OCI-LY3 (cell line): ENCODE results near the gene OR51A7.
"Not testable (repeated sequence)": the region's sequence is repeated elsewhere in the genome, so short reads cannot be mapped to it uniquely, and the experiment has no call there.

Experiments used
- H2AFZ ChIP-seq: fragments of 200-600, 300-600 bp; shearing (Covaris generic); 2 replicates; pipeline ENCODE4 v1.6.0; 2014; ENCODE audit warnings: antibody characterized with exemption, low read depth, low read length
- H3K27ac ChIP-seq: fragments of 200-600, 300-600 bp; sonication (generic); 2 replicates; pipeline ENCODE4 v1.5.1; 2014; ENCODE audit warnings: mild to moderate bottlenecking, low read length, moderate library complexity, mixed read lengths
- H3K27me3 ChIP-seq: fragments of 200-600, 300-600 bp; sonication (generic); 2 replicates; pipeline ENCODE4 v1.6.1; 2014; ENCODE audit warnings: low read depth, low read length, mixed read lengths
- H3K36me3 ChIP-seq: fragments of 200-600, 300-600 bp; sonication (generic); replicated peaks from 2 replicates; pipeline ENCODE3; 2014; ENCODE audit warnings: low read depth, low read length, mixed read lengths
- H3K4me1 ChIP-seq: fragments of 300-600, 200-600 bp; sonication (generic); 2 replicates; pipeline ENCODE4 v1.6.1; 2014; ENCODE audit warnings: low read length, mixed read lengths
- H3K4me2 ChIP-seq: fragments of 200-600, 300-600 bp; sonication (generic); 2 replicates; pipeline ENCODE4 v1.6.1; 2014; ENCODE audit warnings: low read length, mixed read lengths
- H3K4me3 ChIP-seq: fragments of 300-600, 200-600 bp; sonication (generic); 2 replicates; pipeline ENCODE4 v1.5.1; 2014; ENCODE audit warnings: antibody characterized with exemption, mild to moderate bottlenecking, low read length, moderate library complexity
- H3K79me2 ChIP-seq: fragments of 300-600, 200-600 bp; shearing (Covaris generic); 2 replicates; pipeline ENCODE4 v1.6.1; 2014; ENCODE audit warnings: mild to moderate bottlenecking, low read length, mixed read lengths
- H3K9ac ChIP-seq: fragments of 300-600, 200-600 bp; shearing (Covaris generic); 2 replicates; pipeline ENCODE4 v1.6.0; 2014; ENCODE audit warnings: mild to moderate bottlenecking, low read length, moderate library complexity
- H3K9me3 ChIP-seq: fragments of 200-600, 300-600 bp; shearing (Covaris generic); 2 replicates; pipeline ENCODE4 v1.6.1; 2014; ENCODE audit warnings: low read length, mixed read lengths; ENCODE audit not compliant: insufficient read depth
- H4K20me1 ChIP-seq: fragments of 200-600, 300-600 bp; sonication (generic); 2 replicates; pipeline ENCODE4 v1.6.1; 2016; ENCODE audit warnings: low read length, mixed read lengths; ENCODE audit not compliant: insufficient read depth
- EZH2phosphoT487 ChIP-seq: fragments of 200-600 bp; shearing (Covaris generic); IDR thresholded peaks from 2 replicates; pipeline ENCODE4 v1.6.1; 2018; ENCODE audit warnings: antibody characterized with exemption, mixed run types, low read depth
- TF ChIP-seq, protein P1 (sequence below): fragments of 200-600, 300-600 bp; sonication (generic); IDR thresholded peaks from 2 replicates; pipeline ENCODE4 v1.5.1; 2014; ENCODE audit warnings: antibody characterized with exemption, low read length, low read depth

OR51A7 gene

DNA sequence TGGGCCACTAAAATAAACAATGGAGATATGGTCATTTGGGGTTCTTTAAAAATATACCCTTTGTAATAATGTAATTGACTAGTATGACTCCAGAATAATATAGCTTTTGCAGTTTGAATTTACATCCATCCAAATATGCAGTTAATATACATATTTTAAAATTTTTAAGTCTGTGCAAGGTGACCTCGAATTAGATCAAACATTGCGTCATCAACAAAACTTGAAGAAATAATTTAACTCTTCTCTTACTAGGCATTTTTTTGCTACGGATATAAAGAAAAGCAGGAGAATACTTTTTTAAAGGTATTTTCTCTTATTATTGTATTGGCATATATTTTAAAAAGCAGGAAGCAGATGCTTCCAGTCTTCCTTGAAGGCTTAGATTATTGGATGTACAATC lies 33.2 kb downstream of the OR51A7 start:
- H2AFZ ChIP-seq, result no peak overlapping the region
- H3K9me3 ChIP-seq, result no peaks in the 10 kb centered on the region
- H3K27ac ChIP-seq, result no peak overlapping the region
- no peaks in the 10 kb centered on the region for H4K20me1 ChIP-seq
- no peaks in the 10 kb centered on the region for H3K36me3 ChIP-seq
- no peak overlapping the region for H3K4me3 ChIP-seq
- no peaks in the 10 kb centered on the region for H3K79me2 ChIP-seq
- H3K4me2 ChIP-seq, result no peak overlapping the region
- no peak for TF ChIP-seq EZH2phosphoT487
- TF ChIP-seq, protein P1, sequence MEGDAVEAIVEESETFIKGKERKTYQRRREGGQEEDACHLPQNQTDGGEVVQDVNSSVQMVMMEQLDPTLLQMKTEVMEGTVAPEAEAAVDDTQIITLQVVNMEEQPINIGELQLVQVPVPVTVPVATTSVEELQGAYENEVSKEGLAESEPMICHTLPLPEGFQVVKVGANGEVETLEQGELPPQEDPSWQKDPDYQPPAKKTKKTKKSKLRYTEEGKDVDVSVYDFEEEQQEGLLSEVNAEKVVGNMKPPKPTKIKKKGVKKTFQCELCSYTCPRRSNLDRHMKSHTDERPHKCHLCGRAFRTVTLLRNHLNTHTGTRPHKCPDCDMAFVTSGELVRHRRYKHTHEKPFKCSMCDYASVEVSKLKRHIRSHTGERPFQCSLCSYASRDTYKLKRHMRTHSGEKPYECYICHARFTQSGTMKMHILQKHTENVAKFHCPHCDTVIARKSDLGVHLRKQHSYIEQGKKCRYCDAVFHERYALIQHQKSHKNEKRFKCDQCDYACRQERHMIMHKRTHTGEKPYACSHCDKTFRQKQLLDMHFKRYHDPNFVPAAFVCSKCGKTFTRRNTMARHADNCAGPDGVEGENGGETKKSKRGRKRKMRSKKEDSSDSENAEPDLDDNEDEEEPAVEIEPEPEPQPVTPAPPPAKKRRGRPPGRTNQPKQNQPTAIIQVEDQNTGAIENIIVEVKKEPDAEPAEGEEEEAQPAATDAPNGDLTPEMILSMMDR, result no peak
- H3K27me3 ChIP-seq, result no peaks in the 10 kb centered on the region
- H3K4me1 ChIP-seq, result no peaks in the 10 kb centered on the region
- no peak overlapping the region for H3K9ac ChIP-seq

DNA sequence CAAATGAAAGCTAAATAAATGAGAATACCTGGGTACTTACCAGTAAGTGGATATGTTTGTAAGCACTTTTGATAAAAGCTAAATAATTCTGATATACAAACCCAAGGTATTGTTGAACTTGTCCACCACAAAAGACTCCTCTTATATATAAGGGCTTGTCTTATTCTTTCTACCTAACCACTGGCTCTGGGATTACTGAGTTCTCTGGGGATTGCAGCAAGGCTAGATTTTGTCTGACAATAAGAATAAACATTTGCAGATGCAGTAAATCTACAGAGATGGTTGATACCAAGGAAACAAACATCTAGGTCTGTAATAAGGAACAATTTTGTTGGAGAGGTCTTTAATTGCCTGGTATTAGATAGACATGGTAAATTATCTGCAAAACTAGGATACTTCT lies 43.9 kb downstream of the OR51A7 start, which contains the start of gene OR51A4:
OR51A4 (minus strand) TSS at position 101 of the 400 bp plus-strand sequence. CDS start 505 bp downstream, outside the sequence.
- Histone ChIP-seq H3K27ac (no peak within 1 kb of the TSS), H3K9me3 (no peaks in the 10 kb centered on the region), H3K9ac (no peak within 1 kb of the TSS), H3K79me2 (no peaks in the 10 kb centered on the region), H3K27me3 (no peaks in the 10 kb centered on the region), H3K4me3 (no peak within 1 kb of the TSS), H4K20me1 (no peaks in the 10 kb centered on the region), H2AFZ (no peak within 1 kb of the TSS), H3K4me2 (no peak within 1 kb of the TSS), H3K4me1 (no peaks in the 10 kb centered on the region), H3K36me3 (no peaks in the 10 kb centered on the region)
- TF ChIP-seq EZH2phosphoT487, result no peak
- TF ChIP-seq, protein P1, result no peak

DNA sequence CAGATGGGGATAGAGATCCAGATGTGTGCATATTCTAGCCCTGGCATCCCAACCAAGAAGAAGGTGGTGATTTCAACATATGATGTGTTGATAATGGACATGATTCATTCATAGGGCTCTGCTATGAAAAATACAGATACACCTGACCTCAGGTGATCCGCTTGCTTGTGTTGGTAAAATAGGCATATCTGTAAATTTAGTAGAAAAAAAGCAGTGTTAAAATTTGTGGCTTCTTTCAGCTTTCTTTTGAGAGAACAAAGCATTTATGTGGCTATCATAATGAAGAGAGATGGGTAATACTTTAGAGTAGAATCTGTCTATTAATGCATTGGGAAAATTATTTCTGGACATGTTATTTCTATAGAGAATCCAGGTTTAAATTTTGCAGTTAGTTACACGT lies 52.0 kb downstream of the OR51A7 start, which contains the start of gene OR51A2:
OR51A2 (minus strand) TSS at position 101 of the 400 bp plus-strand sequence; CDS start at position 101, 0 bp downstream.
- H4K20me1 ChIP-seq, H3K4me3 ChIP-seq, H3K36me3 ChIP-seq, H3K4me1 ChIP-seq, H3K9me3 ChIP-seq, H2AFZ ChIP-seq, H3K27me3 ChIP-seq, H3K27ac ChIP-seq, H3K9ac ChIP-seq, H3K79me2 ChIP-seq, H3K4me2 ChIP-seq: not testable (repeated sequence)

DNA sequence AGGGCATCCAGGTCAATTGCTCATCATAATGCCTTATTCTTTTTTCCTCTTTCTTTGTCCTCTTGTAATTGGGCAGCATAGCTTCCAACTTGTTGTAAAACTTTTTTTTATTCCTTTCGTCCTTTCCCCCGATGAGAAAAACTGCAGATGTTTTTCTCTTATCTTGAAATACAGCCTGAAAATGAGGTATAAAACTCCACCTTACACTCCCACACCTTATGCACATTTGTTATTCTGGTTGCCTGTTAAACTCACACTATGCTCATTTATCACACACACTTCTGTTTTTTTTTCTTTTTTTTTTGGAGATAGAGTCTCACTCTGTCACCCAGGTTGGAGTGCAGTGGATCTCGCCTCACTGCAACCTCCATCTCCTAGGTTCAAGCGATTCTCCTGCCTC lies 53.8 kb downstream of the OR51A7 start:
- Histone ChIP-seq H3K4me3 (no peak overlapping the region), H3K9ac (no peak overlapping the region), H3K27me3 (no peaks in the 10 kb centered on the region), H3K4me2 (no peak overlapping the region), H3K27ac (no peak overlapping the region), H3K4me1 (peaks cover 6% of the 10 kb centered on the region; the same call in 1 of the 2 replicates), H3K79me2 (no peaks in the 10 kb centered on the region), H2AFZ (no peak overlapping the region), H4K20me1 (no peaks in the 10 kb centered on the region), H3K36me3 (no peaks in the 10 kb centered on the region), H3K9me3 (no peaks in the 10 kb centered on the region)
- TF ChIP-seq, protein P1, result no peak
